Lower leg skin (tissue), 4 donors: ENCODE measurements around the gene LPXN. TPM values are rescaled to one million over a fixed set of nuclear protein-coding genes. Genes with fewer than 3 reads are reported as not detected.

Source experiments
- DNase-seq, 2 donors: peaks; one replicate each; pipeline ENCODE4 v3.0.0-alpha.2; 2019; ENCODE audit warnings: low spot score in 2 of 2
- H3K4me3 ChIP-seq: fragments of 200-600 bp; sonication (generic); 2 replicates; pipeline ENCODE4 v1.5.1; 2017; ENCODE audit warnings: mild to moderate bottlenecking, low read depth; ENCODE audit not compliant: poor library complexity, severe bottlenecking
- POLR2A ChIP-seq, 2 donors: fragments of 450-650 bp; IDR thresholded peaks; one replicate each; pipeline ENCODE4 v1.6.1; 2016 to 2017; ENCODE audit warnings: antibody characterized with exemption in 2 of 2, mild to moderate bottlenecking in 1 of 2, moderate library complexity in 1 of 2
- WGBS, 2 donors: methylation state at CpG; one replicate each; pipeline ENCODE4 v1.1.5; 2018; 5-methylcytosine and 5-hydroxymethylcytosine counted together
- intact Hi-C: fragments of 100-400 bp; cut with DNase I; formaldehyde crosslinking; loops from one replicate; pipeline ENCODE4 v1.15.0; 2023; ENCODE audit warnings: low total_unique reads
- total RNA-seq, 4 donors: library from RNA; depleted of rRNA; stranded (reverse); fragments of >200 nt; gene quantifications; one replicate each; pipeline ENCODE4 v1.1.0, GENCODE V29; 2016
- TF ChIP-seq, protein P1 (sequence below), 3 donors: fragments of 450-650 bp; IDR thresholded peaks; one replicate each; pipeline ENCODE4 v1.5.1; 2016; ENCODE audit warnings: antibody characterized with exemption in 3 of 3, mild to moderate bottlenecking in 3 of 3, moderate library complexity in 2 of 3

The LPXN gene
- total RNA-seq, 4 donors from 2014 or later, result 4.1 to 7.7 (median 5.4) TPM

DNA sequence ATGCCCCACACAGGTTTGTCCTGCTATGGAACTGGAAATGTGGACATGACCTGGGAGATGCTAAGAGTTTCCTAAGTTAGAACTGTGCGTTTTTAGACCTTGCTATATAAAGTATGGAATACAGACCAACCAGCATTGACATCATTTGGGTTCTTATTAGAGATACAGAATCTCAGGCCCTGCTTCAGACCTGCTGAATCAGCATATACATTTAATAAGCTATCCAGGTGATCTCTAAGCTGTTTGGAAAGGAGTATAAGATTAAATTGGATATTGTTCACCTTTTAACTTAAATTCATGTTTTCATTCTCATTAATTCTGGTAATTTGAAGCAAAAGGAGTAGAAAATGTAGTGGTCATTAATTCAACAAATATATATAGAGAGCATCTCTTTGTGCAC, 39.9 kb upstream of the LPXN start:
- H3K4me3 ChIP-seq, result no peak overlapping the region
- TF ChIP-seq POLR2A (IDR thresholded peaks at IDR 0.05), result no peak
- TF ChIP-seq, protein P1, sequence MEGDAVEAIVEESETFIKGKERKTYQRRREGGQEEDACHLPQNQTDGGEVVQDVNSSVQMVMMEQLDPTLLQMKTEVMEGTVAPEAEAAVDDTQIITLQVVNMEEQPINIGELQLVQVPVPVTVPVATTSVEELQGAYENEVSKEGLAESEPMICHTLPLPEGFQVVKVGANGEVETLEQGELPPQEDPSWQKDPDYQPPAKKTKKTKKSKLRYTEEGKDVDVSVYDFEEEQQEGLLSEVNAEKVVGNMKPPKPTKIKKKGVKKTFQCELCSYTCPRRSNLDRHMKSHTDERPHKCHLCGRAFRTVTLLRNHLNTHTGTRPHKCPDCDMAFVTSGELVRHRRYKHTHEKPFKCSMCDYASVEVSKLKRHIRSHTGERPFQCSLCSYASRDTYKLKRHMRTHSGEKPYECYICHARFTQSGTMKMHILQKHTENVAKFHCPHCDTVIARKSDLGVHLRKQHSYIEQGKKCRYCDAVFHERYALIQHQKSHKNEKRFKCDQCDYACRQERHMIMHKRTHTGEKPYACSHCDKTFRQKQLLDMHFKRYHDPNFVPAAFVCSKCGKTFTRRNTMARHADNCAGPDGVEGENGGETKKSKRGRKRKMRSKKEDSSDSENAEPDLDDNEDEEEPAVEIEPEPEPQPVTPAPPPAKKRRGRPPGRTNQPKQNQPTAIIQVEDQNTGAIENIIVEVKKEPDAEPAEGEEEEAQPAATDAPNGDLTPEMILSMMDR (IDR thresholded peaks at IDR 0.05), result no peak
- intact Hi-C loops, result no loop called here
- no peak for DNase-seq
- WGBS, 2 donors, result 86 to 93% methylated on average over 1 of the region's 1 CpG

DNA sequence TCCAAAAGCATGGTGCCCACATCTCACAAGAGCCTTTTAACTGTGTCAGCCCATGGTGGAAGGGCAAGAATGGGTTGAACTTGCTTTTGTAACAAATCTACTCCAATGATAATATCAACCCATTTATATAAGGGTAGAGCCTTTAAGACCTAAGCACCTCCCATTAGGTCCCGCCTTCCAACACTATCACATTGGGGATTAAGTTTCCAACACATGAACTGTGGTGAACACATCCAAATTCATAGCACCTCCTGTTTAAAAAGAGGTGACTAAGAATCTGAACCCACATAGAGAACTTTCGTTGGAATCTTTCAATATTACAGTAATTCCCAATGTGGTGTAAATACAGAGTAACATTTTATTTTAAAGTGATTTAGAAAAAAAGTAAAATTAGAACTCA, 37.6 kb upstream of the LPXN start:
- TF ChIP-seq, protein P1 (IDR thresholded peaks at IDR 0.05), result no peak
- no peak for TF ChIP-seq POLR2A (IDR thresholded peaks at IDR 0.05)

DNA sequence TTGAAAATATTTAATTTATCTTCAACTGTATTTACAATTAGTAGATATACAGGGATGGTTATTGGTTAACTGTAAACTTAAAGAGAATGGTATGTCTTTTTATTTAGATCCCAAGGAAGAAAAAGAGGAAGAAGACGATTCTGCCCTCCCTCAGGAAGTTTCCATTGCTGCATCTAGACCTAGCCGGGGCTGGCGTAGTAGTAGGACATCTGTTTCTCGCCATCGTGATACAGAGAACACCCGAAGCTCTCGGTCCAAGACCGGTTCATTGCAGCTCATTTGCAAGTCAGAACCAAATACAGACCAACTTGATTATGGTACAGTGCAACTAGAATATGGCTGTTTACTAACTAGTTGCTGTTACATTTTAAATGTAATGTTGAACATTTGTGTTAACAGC, 34.1 kb upstream of the LPXN start:
- DNase-seq, result no peak
- 72 to 87% methylated on average over 8 of the region's 8 CpGs for WGBS, 2 donors
- no peak overlapping the region for H3K4me3 ChIP-seq
- no peak for TF ChIP-seq POLR2A (IDR thresholded peaks at IDR 0.05)
- TF ChIP-seq, protein P1 (IDR thresholded peaks at IDR 0.05), result no peak
- intact Hi-C loops, result no loop called here

More for the DNA sequence above, 37.6 kb upstream of the LPXN start:
- no peak overlapping the region for H3K4me3 ChIP-seq
- 95 to 99% methylated on average over 2 of the region's 2 CpGs for WGBS, 2 donors
- intact Hi-C loops, result no loop called here
- DNase-seq, result no peak

DNA sequence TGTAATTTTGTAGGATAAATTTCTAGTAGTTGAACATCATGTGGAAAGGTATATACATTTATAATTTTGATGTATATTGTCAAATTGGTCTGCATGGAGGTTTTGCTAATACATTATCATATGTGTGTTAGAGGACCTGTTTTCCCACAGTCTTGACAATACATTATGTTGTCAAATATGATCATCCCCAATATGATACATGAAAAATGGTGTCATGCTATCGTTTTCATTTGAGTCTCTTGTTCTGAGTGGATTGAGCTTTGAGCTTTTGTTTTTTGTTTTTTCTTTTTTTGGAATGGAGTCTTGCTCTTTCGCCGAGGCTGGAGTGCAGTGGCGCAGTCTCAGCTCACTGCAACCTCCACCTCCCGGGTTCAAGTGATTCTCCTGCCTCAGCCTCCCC, 32.7 kb upstream of the LPXN start:
- 94 to 95% methylated on average over 5 of the region's 5 CpGs for WGBS, 2 donors

DNA sequence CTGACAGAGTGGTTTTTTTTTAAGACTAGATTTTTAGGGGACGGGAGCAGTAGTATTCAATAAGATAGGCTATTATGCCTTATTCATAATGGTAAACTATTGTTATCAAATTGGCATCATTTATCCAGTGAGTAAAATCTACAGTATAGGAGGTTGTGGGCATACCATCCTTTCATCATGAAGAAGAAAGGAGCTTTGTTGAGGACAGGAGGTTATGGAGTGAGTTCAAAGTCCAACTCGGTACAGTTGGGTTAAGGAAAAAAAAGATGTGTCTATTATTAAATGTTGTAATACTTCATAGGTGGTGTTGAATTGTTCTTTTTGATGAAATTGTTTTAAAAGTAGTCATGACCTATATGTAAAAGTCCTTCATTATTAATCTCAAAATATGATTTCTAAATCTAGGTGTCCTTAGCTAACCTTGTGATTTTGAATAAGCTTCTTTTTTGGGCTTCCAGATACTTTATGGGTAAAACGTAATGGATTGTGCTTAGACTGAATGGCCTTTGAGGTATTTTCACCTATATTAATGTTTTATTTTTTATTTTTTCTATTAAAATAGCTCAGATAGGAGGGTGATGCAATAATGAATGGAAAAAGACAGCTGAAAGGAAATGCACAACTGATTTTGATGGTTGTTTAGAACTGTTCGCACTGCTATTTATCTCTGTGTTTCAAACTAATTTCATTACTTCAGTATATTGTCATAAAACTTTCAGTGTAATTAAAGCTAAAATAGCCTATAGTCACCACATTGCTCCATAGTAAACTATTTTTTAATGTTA, 31.5 kb upstream of the LPXN start:
- 85 to 90% methylated on average over 4 of the region's 4 CpGs for WGBS, 2 donors
- no peak for TF ChIP-seq POLR2A (IDR thresholded peaks at IDR 0.05)
- TF ChIP-seq, protein P1 (IDR thresholded peaks at IDR 0.05), result no peak

More for the DNA sequence above, 32.7 kb upstream of the LPXN start:
- DNase-seq, result no peak
- TF ChIP-seq, protein P1 (IDR thresholded peaks at IDR 0.05), result no peak
- no peak for TF ChIP-seq POLR2A (IDR thresholded peaks at IDR 0.05)
- no peak overlapping the region for H3K4me3 ChIP-seq
- intact Hi-C loops, result no loop called here

DNA sequence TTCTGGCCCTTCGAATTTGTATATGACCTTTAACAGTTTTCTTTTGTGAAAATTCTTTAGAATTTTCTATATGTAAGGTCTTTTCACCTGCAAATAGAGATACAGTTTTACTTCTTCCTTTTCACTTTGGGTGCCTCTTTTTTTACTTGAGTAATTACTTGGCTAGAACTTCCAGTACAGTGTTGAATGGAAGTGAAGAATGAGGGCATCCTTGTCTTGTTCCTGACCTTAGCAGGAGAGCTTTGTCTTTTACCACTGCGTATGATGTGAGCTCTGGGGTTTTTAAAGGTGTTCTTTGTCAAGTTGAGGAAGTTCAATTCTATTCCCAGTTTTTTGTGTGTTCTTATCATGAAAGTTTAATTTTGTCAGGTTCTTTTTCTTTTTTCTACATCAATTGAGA, 24.9 kb upstream of the LPXN start:
- WGBS, 2 donors, result 89 to 96% methylated on average over 2 of the region's 2 CpGs
- TF ChIP-seq POLR2A (IDR thresholded peaks at IDR 0.05), result no peak
- TF ChIP-seq, protein P1 (IDR thresholded peaks at IDR 0.05), result no peak
- DNase-seq, result no peak
- intact Hi-C loops, result no loop called here
- no peak overlapping the region for H3K4me3 ChIP-seq

More for the DNA sequence above, 31.5 kb upstream of the LPXN start:
- H3K4me3 ChIP-seq, result no peak overlapping the region
- intact Hi-C loops, result no loop called here
- DNase-seq, result no peak
